WTC11 (cell line): ENCODE measurements around the gene HTRA1. TPM values are rescaled to one million over a fixed set of nuclear protein-coding genes. Genes with fewer than 3 reads are reported as not detected.

Source experiments
- ATAC-seq: fragments of 200-7000 bp; cut with Tn5 transposase; 2 replicates; pipeline ENCODE4 v1.10.0; 2021; ENCODE audit warnings: mild to moderate bottlenecking, moderate library complexity
- CTCF ChIA-PET: fragments of 300-600 bp; sonication (Branson Sonifier 250); formaldehyde crosslinking; loops from one replicate; lab custom pipeline; 2021; ENCODE audit warnings: antibody characterized with exemption; lab: Charles Lee
- POLR2A ChIA-PET: fragments of 350-600 bp; sonication (Branson Sonifier 250); formaldehyde crosslinking; loops from one replicate; lab custom pipeline; 2021; ENCODE audit warnings: antibody characterized with exemption; lab: Charles Lee
- DNase-seq: peaks from one replicate; pipeline ENCODE4 v3.0.0; 2021; ENCODE audit warnings: low spot score
- H3K27ac Mint-ChIP-seq: 2 replicates; pipeline ENCODE4 v1.8.0; 2021; ENCODE audit warnings: mixed read lengths
- H3K27me3 Mint-ChIP-seq: 2 replicates; pipeline ENCODE4 v1.8.0; 2021; ENCODE audit warnings: low read depth, mild to moderate bottlenecking, moderate library complexity, mixed read lengths
- H3K36me3 Mint-ChIP-seq: 2 replicates; pipeline ENCODE4 v1.8.0; 2021; ENCODE audit warnings: mixed read lengths
- H3K4me1 Mint-ChIP-seq: 2 replicates; pipeline ENCODE4 v1.8.0; 2022; ENCODE audit warnings: mixed read lengths
- H3K4me3 Mint-ChIP-seq: 2 replicates; pipeline ENCODE4 v1.8.0; 2021; ENCODE audit warnings: mild to moderate bottlenecking, moderate library complexity, mixed read lengths
- H3K9me3 Mint-ChIP-seq: 2 replicates; pipeline ENCODE4 v1.8.0; 2021; ENCODE audit warnings: mixed read lengths
- CBFB ChIP-seq: sonication (generic); formaldehyde crosslinking; IDR thresholded peaks from 2 replicates; pipeline ENCODE4 v1.8.1; 2022; ENCODE audit warnings: mild to moderate bottlenecking, low read depth, missing genetic modification reagents
- CDX4 ChIP-seq: fragments of 250-450 bp; sonication (Bioruptor Pico); IDR thresholded peaks from 2 replicates; pipeline ENCODE4 v1.9.0; 2021; ENCODE audit warnings: moderate library complexity, mild to moderate bottlenecking, inconsistent platforms, borderline replicate concordance
- CREM ChIP-seq: sonication (generic); formaldehyde crosslinking; IDR thresholded peaks from 2 replicates; pipeline ENCODE4 v1.8.1; 2022; ENCODE audit warnings: mild to moderate bottlenecking, missing genetic modification reagents, moderate library complexity
- EMX1 ChIP-seq: fragments of 250-450 bp; sonication (Bioruptor Pico); IDR thresholded peaks from 2 replicates; pipeline ENCODE4 v1.8.0; 2021; ENCODE audit warnings: mild to moderate bottlenecking
- ESRRA ChIP-seq: sonication (generic); formaldehyde crosslinking; IDR thresholded peaks from 2 replicates; pipeline ENCODE4 v1.8.1; 2022; ENCODE audit warnings: mild to moderate bottlenecking, missing genetic modification reagents, borderline replicate concordance
- GTF2I ChIP-seq: fragments of 250-450 bp; sonication (Bioruptor Pico); conservative IDR thresholded peaks from 2 replicates; pipeline ENCODE4 v1.4.0; 2021; ENCODE audit warnings: mild to moderate bottlenecking
- HMGA2 ChIP-seq: fragments of 250-450 bp; sonication (Bioruptor Pico); IDR thresholded peaks from 2 replicates; pipeline ENCODE4 v1.4.0; 2021; ENCODE audit warnings: mild to moderate bottlenecking, moderate library complexity
- NFYB ChIP-seq: sonication (generic); formaldehyde crosslinking; conservative IDR thresholded peaks from 2 replicates; pipeline ENCODE4 v1.8.0; 2022; ENCODE audit warnings: low read depth, missing genetic modification reagents
- PRRX2 ChIP-seq: fragments of 250-450 bp; sonication (Bioruptor Pico); IDR thresholded peaks from 2 replicates; pipeline ENCODE4 v1.8.0; 2021; ENCODE audit warnings: mild to moderate bottlenecking
- SMAD3 ChIP-seq: sonication (generic); formaldehyde crosslinking; IDR thresholded peaks from 2 replicates; pipeline ENCODE4 v1.8.0; 2022; ENCODE audit warnings: missing genetic modification reagents, mild to moderate bottlenecking, borderline replicate concordance
- ZNF263 ChIP-seq: sonication (generic); formaldehyde crosslinking; IDR thresholded peaks from 2 replicates; pipeline ENCODE4 v1.8.1; 2022; ENCODE audit warnings: low read depth, mild to moderate bottlenecking, moderate library complexity, missing genetic modification reagents
- ZSCAN18 ChIP-seq: fragments of 250-450 bp; sonication (Bioruptor Pico); IDR thresholded peaks from 2 replicates; pipeline ENCODE4 v2.1.2; 2022; ENCODE audit warnings: mild to moderate bottlenecking, moderate library complexity
- total RNA-seq: library from RNA; stranded (reverse); gene quantifications from 3 replicates; pipeline ENCODE4 v1.2.3, GENCODE V29; 2021
- TF ChIP-seq, protein P1 (sequence below): sonication (generic); formaldehyde crosslinking; IDR thresholded peaks from 2 replicates; pipeline ENCODE4 v1.8.1; 2022; ENCODE audit warnings: low read depth, missing genetic modification reagents, borderline replicate concordance

HTRA1 gene
- total RNA-seq, 1 experiment from 2014 or later: 18.3 TPM

DNA sequence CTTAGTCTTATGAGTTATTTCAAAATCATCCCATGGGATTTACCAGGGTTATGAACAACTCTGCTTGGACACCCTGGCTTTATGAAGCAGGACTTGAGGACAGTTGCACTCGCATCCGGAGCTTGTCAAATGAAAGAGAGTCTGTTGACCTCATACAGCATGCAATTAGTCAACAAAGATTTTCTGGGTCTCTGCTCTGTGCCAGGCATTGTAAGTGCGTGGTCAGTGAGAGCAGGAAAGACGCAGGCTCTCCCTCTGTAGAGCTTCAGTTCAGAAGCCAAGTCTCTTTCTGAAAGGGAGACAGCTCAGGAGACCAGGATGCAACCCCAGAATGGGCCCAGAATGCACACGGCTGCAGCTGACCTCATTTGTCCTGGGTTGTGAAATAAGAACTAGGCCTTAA, 53.7 kb downstream of the HTRA1 start:
- no peak overlapping the region for H3K27ac Mint-ChIP-seq
- ATAC-seq: no peak
- CTCF ChIA-PET: interaction anchor here (0.7 to 1.3 kb wide), 3 partner anchors 50 to 216 kb away, joined by 3 to 4 read pairs (median 4); no protein-coding TSS in a partner anchor

GRCh38 chr10:122515588-122516231, 54.4 kb downstream of the HTRA1 start:
- no peak overlapping the region for H3K27ac Mint-ChIP-seq
- H3K36me3 Mint-ChIP-seq: no peaks in the 10 kb centered on the region; the same call in 1 of the 2 replicates
- no peak for TF ChIP-seq EMX1 (CRISPR knock-in tag)
- TF ChIP-seq HMGA2 (CRISPR knock-in tag): no peak
- TF ChIP-seq, protein P1, sequence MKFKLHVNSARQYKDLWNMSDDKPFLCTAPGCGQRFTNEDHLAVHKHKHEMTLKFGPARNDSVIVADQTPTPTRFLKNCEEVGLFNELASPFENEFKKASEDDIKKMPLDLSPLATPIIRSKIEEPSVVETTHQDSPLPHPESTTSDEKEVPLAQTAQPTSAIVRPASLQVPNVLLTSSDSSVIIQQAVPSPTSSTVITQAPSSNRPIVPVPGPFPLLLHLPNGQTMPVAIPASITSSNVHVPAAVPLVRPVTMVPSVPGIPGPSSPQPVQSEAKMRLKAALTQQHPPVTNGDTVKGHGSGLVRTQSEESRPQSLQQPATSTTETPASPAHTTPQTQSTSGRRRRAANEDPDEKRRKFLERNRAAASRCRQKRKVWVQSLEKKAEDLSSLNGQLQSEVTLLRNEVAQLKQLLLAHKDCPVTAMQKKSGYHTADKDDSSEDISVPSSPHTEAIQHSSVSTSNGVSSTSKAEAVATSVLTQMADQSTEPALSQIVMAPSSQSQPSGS (CRISPR knock-in tag): no peak
- TF ChIP-seq CREM (CRISPR knock-in tag): no peak
- no peaks in the 10 kb centered on the region for H3K9me3 Mint-ChIP-seq
- DNase-seq (no peak), ATAC-seq (no peak)
- POLR2A ChIA-PET: no interaction called here
- H3K4me3 Mint-ChIP-seq: no peak overlapping the region
- H3K27me3 Mint-ChIP-seq: no peaks in the 10 kb centered on the region
- H3K4me1 Mint-ChIP-seq: no peaks in the 10 kb centered on the region
- CTCF ChIA-PET: interaction anchor here (1.3 kb wide), 1 partner anchor 50 kb away, joined by 4 read pairs; no protein-coding TSS in a partner anchor

More for the DNA sequence above, 53.7 kb downstream of the HTRA1 start:
- Mint-ChIP-seq H3K9me3 (no peaks in the 10 kb centered on the region), H3K27me3 (no peaks in the 10 kb centered on the region)
- POLR2A ChIA-PET: no interaction called here
- no peak for TF ChIP-seq ZNF263 (CRISPR knock-in tag)
- TF ChIP-seq NFYB (CRISPR knock-in tag): no peak
- TF ChIP-seq, all 79 proteins: peak for 0
- H3K36me3 Mint-ChIP-seq: no peaks in the 10 kb centered on the region; the same call in 1 of the 2 replicates
- H3K4me3 Mint-ChIP-seq: no peak overlapping the region
- DNase-seq: no peak
- H3K4me1 Mint-ChIP-seq: no peaks in the 10 kb centered on the region

- H3K27me3 Mint-ChIP-seq: no peaks in the 10 kb centered on the region
- POLR2A ChIA-PET: no interaction called here
Observed at GRCh38 chr10:122516734-122517133, 55.4 kb downstream of the HTRA1 start.

More at GRCh38 chr10:122516734-122517133, 55.4 kb downstream of the HTRA1 start:
- no peak for DNase-seq
- no peak for TF ChIP-seq ZSCAN18 (CRISPR knock-in tag)
- TF ChIP-seq, protein P1 (CRISPR knock-in tag): no peak
- no peak for TF ChIP-seq GTF2I (CRISPR knock-in tag)
- no peak for TF ChIP-seq ESRRA (CRISPR knock-in tag)
- TF ChIP-seq SMAD3 (CRISPR knock-in tag): no peak
- no peak for TF ChIP-seq CBFB
- TF ChIP-seq PRRX2 (CRISPR knock-in tag): no peak
- TF ChIP-seq CDX4 (CRISPR knock-in tag): no peak
- Mint-ChIP-seq H3K4me1 (no peaks in the 10 kb centered on the region), H3K4me3 (no peak overlapping the region), H3K27ac (no peak overlapping the region), H3K9me3 (no peaks in the 10 kb centered on the region), H3K36me3 (no peaks in the 10 kb centered on the region; the same call in 1 of the 2 replicates)
- no peak for ATAC-seq
- CTCF ChIA-PET: no interaction called here
